GM12874 (cell line): Measurements from ENCODE around the gene JAM3.

Experiments
- CTCF ChIP-seq: IDR thresholded peaks from 2 replicates; pipeline ENCODE4 v1.5.1; 2011; ENCODE audit warnings: low read depth, mild to moderate bottlenecking, control low read depth, low read length, moderate library complexity; ENCODE audit not compliant: insufficient read depth

Gene JAM3

GRCh38 chr11:134026655-134027343 is 42.1 kb upstream of the JAM3 start:
- TF ChIP-seq CTCF, result no peak

- TF ChIP-seq CTCF, result no peak
Measured at GRCh38 chr11:134027671-134028070, 41.2 kb upstream of the JAM3 start.

DNA sequence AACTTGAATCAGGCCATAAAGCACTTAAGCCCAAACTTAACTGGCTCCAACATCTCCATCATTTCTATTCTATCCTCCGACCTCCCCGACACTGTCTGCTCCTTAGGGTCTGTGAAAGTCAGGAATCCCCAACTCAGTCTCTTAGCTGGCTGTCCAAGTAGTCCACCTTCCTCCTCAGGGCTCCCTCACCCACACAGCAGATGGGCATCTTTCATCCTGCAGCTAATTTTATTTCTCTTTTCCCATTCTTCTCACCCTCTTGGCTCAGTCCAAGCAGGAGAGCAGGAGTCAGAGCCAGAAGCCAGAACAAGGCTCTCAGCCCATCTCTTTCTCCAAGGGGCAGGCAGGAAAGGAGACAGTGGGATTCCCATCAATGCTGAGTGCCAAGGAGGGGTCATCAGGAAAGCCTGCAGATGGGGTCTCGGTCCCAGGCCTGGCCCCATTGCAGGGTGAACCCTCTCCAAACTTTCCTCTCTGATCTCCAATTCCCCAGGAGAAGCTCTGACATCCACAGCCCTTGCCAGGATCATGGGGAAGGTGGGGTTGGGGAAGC is 40.4 kb upstream of the JAM3 start:
- TF ChIP-seq CTCF, result no peak

GRCh38 chr11:134030853-134031252 is 38.0 kb upstream of the JAM3 start:
- peak; percentile 45 for TF ChIP-seq CTCF

DNA sequence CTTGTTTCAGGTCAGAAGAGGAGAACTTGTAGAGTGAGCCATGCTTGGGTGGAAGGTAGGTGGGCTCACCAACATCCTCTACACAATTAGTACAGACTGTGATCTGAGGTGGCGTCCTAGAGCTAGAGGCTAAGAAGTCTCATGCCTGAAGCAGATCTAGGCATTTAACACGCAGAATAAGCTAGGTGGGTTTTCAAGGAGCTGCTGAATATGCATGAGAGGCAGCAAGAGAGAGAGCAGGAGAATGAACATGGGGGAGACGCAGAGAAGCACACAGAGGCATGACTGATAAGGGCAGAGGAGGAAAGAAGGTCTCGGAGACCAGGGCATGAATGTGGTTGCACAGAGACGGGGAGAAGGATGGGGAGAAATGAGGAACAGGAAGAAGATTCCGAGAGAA is 36.8 kb upstream of the JAM3 start:
- no peak for TF ChIP-seq CTCF

GRCh38 chr11:134032501-134033091 is 36.3 kb upstream of the JAM3 start:
- TF ChIP-seq CTCF, result no peak

DNA sequence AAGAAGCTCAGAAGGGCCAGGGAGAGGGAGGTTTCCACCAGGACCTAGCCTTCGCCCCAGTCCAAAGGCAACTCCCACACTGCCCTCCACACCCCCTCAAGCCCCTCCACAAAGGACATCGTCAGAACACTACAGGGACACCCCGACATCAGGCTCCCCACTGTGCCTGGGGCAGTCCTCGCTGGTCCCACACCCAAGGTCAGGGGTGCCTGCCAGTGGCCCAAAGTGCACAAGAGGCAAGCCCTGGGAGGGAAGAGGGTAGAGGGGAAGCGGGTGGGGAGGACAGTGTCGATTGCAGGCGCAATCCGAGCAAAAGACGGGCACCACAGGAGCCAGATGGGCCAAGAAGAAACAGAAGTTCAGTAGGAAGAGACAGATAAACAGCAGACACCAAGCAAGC is 35.6 kb upstream of the JAM3 start:
- no peak for TF ChIP-seq CTCF
